ENCODE measurements around the gene ERC1.

DNA sequence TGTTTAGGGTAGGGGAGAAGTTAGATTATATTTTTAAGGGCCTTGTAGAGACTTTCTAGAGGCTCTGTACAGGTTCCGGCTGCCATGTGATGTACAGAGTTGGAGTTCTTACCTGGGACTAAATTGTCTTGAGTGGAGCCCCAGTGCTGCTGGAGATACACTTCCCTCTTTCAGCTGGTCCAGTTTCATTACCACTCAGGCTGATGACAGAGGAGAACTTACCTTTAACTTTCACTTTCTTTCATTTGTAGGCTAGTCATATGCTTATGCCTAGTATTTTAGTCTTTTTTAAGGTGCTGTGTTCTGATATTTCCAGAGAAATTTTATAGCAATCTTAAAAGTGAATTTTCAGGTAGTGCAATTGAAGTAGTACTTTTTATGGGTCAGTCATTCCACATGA lies 117.3 kb downstream of the ERC1 start:
- TF ChIP-seq EZH2 (IDR thresholded peaks at IDR 0.05; ENCODE audit: low read length, unreplicated experiment) = no peak
- TF ChIP-seq, protein P1, sequence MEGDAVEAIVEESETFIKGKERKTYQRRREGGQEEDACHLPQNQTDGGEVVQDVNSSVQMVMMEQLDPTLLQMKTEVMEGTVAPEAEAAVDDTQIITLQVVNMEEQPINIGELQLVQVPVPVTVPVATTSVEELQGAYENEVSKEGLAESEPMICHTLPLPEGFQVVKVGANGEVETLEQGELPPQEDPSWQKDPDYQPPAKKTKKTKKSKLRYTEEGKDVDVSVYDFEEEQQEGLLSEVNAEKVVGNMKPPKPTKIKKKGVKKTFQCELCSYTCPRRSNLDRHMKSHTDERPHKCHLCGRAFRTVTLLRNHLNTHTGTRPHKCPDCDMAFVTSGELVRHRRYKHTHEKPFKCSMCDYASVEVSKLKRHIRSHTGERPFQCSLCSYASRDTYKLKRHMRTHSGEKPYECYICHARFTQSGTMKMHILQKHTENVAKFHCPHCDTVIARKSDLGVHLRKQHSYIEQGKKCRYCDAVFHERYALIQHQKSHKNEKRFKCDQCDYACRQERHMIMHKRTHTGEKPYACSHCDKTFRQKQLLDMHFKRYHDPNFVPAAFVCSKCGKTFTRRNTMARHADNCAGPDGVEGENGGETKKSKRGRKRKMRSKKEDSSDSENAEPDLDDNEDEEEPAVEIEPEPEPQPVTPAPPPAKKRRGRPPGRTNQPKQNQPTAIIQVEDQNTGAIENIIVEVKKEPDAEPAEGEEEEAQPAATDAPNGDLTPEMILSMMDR (conservative IDR thresholded peaks at IDR 0.05; ENCODE audit: low read depth, low read length) = no peak
